ENCODE results near the gene PCNA. TPM values are rescaled to one million over a fixed set of nuclear protein-coding genes. Genes with fewer than 3 reads are reported as not detected.

The PCNA gene
- total RNA-seq, 1 donor from 2014 or later, result 48.1 TPM

DNA sequence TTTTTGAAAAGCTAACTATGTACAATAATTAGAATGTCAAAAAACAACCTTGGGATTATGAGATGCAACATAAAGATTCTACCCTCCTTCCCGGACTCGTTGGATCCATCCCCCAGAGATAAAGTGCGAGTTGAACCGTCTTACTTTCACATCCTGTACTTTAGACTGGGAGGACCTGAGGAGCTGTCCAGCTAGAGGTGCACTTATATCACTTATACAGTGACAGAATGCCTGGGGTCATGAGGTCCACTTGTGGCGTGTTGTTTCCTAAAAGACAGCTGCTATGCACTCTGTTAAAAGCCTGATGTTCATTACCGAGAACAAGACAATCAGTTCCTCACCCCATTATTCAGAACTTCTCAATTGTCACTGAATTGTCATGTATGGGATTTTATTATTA is 9.1 kb upstream of the PCNA start:
- Histone ChIP-seq H3K36me3 (no peaks in the 10 kb centered on the region), H3K9me3 (no peaks in the 10 kb centered on the region), H3K4me1 (peaks cover 45% of the 10 kb centered on the region), H3K4me3 (no peak overlapping the region), H3K27me3 (ENCODE audit: low read depth) (no peaks in the 10 kb centered on the region), H3K27ac (no peak overlapping the region)
- intact Hi-C loops (cut with DNase I), result loop anchor here (10.0 kb wide), 1 partner anchor 66 kb away; no protein-coding TSS in a partner anchor
- ATAC-seq (no peak), DNase-seq (no peak)
- TF ChIP-seq, protein P1, sequence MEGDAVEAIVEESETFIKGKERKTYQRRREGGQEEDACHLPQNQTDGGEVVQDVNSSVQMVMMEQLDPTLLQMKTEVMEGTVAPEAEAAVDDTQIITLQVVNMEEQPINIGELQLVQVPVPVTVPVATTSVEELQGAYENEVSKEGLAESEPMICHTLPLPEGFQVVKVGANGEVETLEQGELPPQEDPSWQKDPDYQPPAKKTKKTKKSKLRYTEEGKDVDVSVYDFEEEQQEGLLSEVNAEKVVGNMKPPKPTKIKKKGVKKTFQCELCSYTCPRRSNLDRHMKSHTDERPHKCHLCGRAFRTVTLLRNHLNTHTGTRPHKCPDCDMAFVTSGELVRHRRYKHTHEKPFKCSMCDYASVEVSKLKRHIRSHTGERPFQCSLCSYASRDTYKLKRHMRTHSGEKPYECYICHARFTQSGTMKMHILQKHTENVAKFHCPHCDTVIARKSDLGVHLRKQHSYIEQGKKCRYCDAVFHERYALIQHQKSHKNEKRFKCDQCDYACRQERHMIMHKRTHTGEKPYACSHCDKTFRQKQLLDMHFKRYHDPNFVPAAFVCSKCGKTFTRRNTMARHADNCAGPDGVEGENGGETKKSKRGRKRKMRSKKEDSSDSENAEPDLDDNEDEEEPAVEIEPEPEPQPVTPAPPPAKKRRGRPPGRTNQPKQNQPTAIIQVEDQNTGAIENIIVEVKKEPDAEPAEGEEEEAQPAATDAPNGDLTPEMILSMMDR (IDR thresholded peaks at IDR 0.05), result no peak

DNA sequence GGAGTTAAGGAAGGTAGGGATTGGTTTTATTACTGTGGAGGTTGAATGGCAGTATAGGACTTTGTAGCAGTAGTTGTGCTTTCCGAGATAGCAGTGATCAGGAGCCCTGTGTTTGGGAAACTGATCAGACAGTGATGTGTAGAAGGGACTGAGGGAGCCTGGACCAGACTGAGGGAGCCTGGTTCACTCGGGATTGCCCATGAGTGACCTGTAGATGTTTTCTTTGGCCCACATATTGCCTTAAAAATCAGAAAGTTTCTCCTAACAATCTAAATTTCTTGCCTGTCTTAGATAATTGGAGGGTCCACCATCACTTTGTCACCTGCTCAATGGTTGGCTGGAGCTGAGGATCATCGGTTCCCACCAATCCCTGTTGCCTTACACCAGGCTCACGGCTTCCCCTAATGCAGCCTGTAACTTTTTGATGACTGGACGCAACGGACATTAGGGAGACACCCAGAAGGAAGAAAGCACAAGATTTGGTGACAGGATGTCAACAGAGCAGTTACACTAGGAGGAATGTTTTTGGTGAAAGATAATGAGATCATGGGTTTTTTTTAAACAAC is 8.2 kb upstream of the PCNA start:
- no peak for ATAC-seq
- Histone ChIP-seq H3K9me3 (no peaks in the 10 kb centered on the region), H3K4me1 (peaks cover 35% of the 10 kb centered on the region), H3K4me3 (peak overlapping the region; percentile 91), H3K36me3 (no peaks in the 10 kb centered on the region), H3K27ac (peak overlapping the region; percentile 97), H3K27me3 (ENCODE audit: low read depth) (no peaks in the 10 kb centered on the region)
- intact Hi-C loops (cut with DNase I), result loop anchor here (10.0 kb wide), 1 partner anchor 67 kb away; no protein-coding TSS in a partner anchor
- no peak for DNase-seq
- TF ChIP-seq, protein P1 (IDR thresholded peaks at IDR 0.05), result no peak

DNA sequence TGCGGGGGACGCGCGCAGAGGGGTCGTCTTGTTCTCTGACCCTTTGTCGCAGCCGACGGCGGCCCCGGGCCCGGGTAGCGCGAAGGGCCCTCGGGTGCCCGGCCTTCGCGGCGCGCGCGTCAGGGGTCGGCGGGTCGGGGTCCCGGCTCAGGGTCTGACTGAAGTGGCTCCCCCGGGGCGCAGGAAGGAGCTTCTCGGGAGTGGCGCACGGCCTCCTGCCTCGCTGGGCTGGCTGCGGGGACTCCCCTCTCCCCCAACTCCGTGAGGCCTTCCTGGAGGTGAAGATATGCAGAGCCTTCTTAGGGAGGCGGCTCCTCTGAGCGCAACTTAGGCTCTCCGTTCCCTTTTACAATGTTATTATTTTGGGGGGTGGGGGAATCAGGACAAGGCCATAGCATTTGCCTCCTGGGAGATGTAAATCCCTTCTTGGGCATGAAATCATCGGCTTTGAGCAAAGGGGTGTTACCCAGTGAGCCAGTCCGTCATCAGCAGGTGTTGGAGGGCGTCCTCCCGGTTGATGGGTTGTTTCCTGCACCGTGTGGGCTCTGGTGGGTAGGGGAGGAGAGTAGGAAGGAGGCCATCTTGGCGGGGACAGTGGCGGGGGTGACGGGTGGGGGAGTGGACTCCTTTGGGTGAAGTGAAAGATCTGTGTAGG is 7.6 kb upstream of the PCNA start:
- Histone ChIP-seq H3K9me3 (no peaks in the 10 kb centered on the region), H3K4me3 (peak overlapping the region; percentile 91), H3K4me1 (peaks cover 31% of the 10 kb centered on the region), H3K27ac (peak overlapping the region; percentile 97), H3K36me3 (no peaks in the 10 kb centered on the region), H3K27me3 (ENCODE audit: low read depth) (no peaks in the 10 kb centered on the region)
- DNase-seq (peak; percentile 60), ATAC-seq (peak; percentile 51 to 52)
- intact Hi-C loops (cut with DNase I), result loop anchor here (10.0 kb wide), 1 partner anchor 67 kb away; no protein-coding TSS in a partner anchor
- TF ChIP-seq, protein P1 (IDR thresholded peaks at IDR 0.05), result no peak

DNA sequence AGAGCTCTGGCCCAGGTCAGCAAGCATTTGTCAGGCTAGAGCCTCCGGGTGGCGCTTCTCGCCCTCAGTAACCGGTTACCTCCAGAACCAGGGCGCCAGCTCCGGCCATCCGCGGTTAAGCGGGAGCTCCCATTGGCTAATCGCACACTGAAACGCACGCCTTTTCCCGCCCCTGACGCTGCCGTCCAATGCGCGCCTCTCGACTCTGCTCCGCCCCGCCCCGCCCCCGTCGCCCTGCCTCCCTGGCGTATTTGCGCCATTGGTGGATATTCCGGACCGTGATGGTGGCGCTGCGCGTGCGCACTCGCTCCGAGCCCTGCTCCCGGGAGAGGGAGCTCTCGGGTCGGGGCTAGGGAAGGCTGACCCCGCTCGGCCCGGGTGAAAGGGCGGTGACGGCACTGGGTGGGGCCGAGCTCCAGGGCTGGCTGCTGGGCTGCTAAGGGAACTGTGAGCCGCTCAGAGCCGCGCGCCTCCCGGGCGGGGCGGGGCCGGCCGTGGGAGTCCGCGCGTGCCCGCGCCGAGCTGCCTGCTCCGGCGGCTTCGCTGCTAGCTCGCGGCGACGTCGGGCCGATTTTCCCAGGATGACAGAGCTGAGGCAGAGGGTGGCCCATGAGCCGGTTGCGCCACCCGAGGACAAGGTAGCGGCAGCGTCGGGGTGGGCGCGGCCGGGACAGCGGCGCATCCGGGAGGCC is 6.9 kb upstream of the PCNA start, which contains the start of gene CDS2:
Gene CDS2, plus strand, starts transcription at position 497 of the 692 bp plus-strand sequence. Its CDS starts 85 bp downstream, at position 582.
- DNase-seq (peak; percentile 100), ATAC-seq (peak; percentile 98)
- peak within 1 kb of the TSS; percentile 91 for H3K4me3 ChIP-seq
- TF ChIP-seq, protein P1 (IDR thresholded peaks at IDR 0.05), result peak; percentile 61
- no peaks in the 10 kb centered on the region for H3K9me3 ChIP-seq
- intact Hi-C loops (cut with DNase I), result loop anchor here (10.0 kb wide), 1 partner anchor 68 kb away; no protein-coding TSS in a partner anchor
- H3K27ac ChIP-seq, result peak within 1 kb of the TSS; percentile 97
- H3K4me1 ChIP-seq, result peaks cover 26% of the 10 kb centered on the region
- H3K27me3 ChIP-seq (ENCODE audit: low read depth), result no peaks in the 10 kb centered on the region
- H3K36me3 ChIP-seq, result no peaks in the 10 kb centered on the region

DNA sequence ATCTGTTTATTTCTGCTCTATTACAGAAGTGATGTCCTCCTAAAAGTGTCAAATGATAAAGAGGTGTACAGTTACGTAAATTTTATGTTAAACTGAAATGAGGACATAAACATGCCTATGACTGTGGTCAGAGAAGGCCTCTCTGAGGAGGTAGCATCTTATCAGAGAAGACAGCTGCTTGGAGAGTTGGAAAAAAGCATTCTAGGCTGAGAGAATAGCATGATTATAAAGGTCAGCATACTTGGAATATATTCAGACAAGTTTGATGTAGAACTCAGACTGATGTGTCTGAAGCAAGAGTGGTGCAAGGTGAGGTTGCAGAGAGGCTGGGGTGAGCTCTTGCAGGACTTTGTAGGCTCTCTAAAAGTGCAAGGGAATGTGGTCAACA is 3.1 kb upstream of the PCNA start:
- TF ChIP-seq, protein P1 (IDR thresholded peaks at IDR 0.05), result no peak
- H3K27ac ChIP-seq, result no peak overlapping the region
- intact Hi-C loops (cut with DNase I), result loop anchor here (10.0 kb wide), 1 partner anchor 72 kb away; no protein-coding TSS in a partner anchor
- H3K36me3 ChIP-seq, result peaks cover 4% of the 10 kb centered on the region
- peaks cover 28% of the 10 kb centered on the region for H3K4me1 ChIP-seq
- no peaks in the 10 kb centered on the region for H3K9me3 ChIP-seq
- no peak overlapping the region for H3K4me3 ChIP-seq
- ATAC-seq (no peak), DNase-seq (no peak)
- H3K27me3 ChIP-seq (ENCODE audit: low read depth), result no peaks in the 10 kb centered on the region

Data from lower lobe of right lung (tissue), 2 donors.